Subcutaneous adipose tissue (tissue), 4 donors: ENCODE data around the gene TTC28. TPM values are rescaled to one million over a fixed set of nuclear protein-coding genes. Genes with fewer than 3 reads are reported as not detected.

Experiments
- CTCF ChIP-seq: fragments of 450-650 bp; IDR thresholded peaks from one replicate; pipeline ENCODE4 v1.5.1; 2016; ENCODE audit warnings: low read depth, mild to moderate bottlenecking, control low read depth, antibody characterized with exemption, moderate library complexity
- total RNA-seq, 4 donors: library from RNA; depleted of rRNA; stranded (reverse); fragments of >200 nt; gene quantifications; one replicate each; pipeline ENCODE4 v1.1.0, GENCODE V29; 2016

Gene TTC28
- total RNA-seq, 4 donors from 2014 or later: 42.6 to 71.6 (median 43.4) TPM

GRCh38 chr22:28412109-28412508 is 267.5 kb downstream of the TTC28 start:
- TF ChIP-seq CTCF: no peak

- TF ChIP-seq CTCF: no peak
Measured at GRCh38 chr22:28411125-28411524, 268.5 kb downstream of the TTC28 start.

GRCh38 chr22:28410050-28410816 is 269.4 kb downstream of the TTC28 start:
- TF ChIP-seq CTCF: no peak

GRCh38 chr22:28408709-28409108 is 270.9 kb downstream of the TTC28 start:
- no peak for TF ChIP-seq CTCF

- TF ChIP-seq CTCF: no peak
Measured at GRCh38 chr22:28407645-28408044, 272.0 kb downstream of the TTC28 start.

GRCh38 chr22:28406246-28406645 is 273.4 kb downstream of the TTC28 start:
- TF ChIP-seq CTCF: no peak

- no peak for TF ChIP-seq CTCF
Measured at GRCh38 chr22:28405588-28405987, 274.1 kb downstream of the TTC28 start.
